ENCODE measurements around the gene KANK4. TPM values are rescaled to one million over a fixed set of nuclear protein-coding genes. Genes with fewer than 3 reads are reported as not detected.

KANK4 gene
- total RNA-seq, 2 donors from 2014 or later, result 0.96 to 1.7 TPM

DNA sequence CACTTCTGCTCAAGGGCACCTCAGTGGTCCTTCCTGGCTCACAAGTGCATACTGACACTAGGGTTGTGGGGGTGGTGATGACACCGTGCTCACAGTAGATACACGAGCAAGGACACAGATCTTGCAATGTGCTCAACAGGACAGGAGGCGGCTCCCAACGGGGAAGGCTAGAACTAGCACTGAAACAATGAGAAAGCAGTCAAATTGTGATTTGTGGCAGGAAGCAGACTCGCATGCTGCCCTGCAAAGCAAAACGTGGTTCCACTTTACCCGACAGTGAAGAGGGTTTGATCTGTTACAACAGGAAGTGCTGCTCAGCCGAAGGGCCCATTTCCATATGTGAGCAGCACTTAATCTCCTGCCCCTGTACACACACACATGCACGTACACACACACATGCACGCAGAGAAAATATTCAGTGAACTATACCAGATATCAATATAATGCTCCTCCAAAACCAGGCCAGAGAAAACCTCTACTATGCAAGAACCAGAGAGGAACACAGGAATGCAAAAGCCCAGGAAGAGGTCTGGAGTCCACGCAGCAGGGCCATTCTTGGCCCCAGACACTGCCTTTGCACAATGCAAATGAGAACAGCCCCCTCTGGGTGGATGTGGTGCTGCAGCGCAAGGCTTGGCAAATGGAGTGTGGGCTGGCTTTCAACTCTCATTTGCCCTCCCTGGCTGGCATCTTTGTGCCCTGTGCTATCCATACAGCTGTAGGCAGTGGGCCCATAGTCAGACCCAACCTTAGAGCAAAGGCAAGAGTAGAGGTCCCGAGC, 47.1 kb downstream of the KANK4 start:
- no peaks in the 10 kb centered on the region for H3K9me3 ChIP-seq
- H3K36me3 ChIP-seq, result no peaks in the 10 kb centered on the region
- no peaks in the 10 kb centered on the region for H3K27me3 ChIP-seq
- no peak overlapping the region for H3K27ac ChIP-seq
- intact Hi-C loops (cut with DNase I), result no loop called here
- H3K9ac ChIP-seq (ENCODE audit: low read depth in 2 of 2, low read length in 2 of 2), result no peak overlapping the region
- TF ChIP-seq, protein P1, sequence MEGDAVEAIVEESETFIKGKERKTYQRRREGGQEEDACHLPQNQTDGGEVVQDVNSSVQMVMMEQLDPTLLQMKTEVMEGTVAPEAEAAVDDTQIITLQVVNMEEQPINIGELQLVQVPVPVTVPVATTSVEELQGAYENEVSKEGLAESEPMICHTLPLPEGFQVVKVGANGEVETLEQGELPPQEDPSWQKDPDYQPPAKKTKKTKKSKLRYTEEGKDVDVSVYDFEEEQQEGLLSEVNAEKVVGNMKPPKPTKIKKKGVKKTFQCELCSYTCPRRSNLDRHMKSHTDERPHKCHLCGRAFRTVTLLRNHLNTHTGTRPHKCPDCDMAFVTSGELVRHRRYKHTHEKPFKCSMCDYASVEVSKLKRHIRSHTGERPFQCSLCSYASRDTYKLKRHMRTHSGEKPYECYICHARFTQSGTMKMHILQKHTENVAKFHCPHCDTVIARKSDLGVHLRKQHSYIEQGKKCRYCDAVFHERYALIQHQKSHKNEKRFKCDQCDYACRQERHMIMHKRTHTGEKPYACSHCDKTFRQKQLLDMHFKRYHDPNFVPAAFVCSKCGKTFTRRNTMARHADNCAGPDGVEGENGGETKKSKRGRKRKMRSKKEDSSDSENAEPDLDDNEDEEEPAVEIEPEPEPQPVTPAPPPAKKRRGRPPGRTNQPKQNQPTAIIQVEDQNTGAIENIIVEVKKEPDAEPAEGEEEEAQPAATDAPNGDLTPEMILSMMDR (IDR thresholded peaks at IDR 0.05), result no peak
- H3K4me3 ChIP-seq, result no peak overlapping the region
- DNase-seq, result no peak
- H3K4me1 ChIP-seq, result no peaks in the 10 kb centered on the region

DNA sequence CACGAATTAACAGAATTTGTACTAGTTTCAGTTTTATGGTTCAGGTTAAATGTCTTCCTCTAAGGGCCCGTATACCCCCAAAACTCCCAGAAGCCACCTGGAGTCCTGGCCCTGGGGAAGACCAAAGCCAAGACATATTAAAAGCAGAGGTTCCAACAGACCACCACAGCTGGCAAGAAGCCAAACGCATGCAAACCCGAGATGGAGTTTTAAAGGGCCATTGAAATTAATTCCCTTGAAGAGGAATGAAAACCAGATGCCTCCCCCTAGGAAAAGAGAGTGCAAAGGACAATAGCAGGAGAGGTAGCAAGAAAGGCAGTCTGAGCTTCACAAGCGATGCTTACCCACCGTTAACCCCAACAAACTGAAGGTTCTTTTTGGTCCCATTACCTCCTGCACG, 48.1 kb downstream of the KANK4 start:
- Histone ChIP-seq H3K36me3 (no peaks in the 10 kb centered on the region), H3K27ac (no peak overlapping the region), H3K27me3 (no peaks in the 10 kb centered on the region), H3K9ac (ENCODE audit: low read depth in 2 of 2, low read length in 2 of 2) (no peak overlapping the region), H3K9me3 (no peaks in the 10 kb centered on the region), H3K4me1 (no peaks in the 10 kb centered on the region), H3K4me3 (no peak overlapping the region)
- intact Hi-C loops (cut with DNase I), result no loop called here
- TF ChIP-seq, protein P1 (IDR thresholded peaks at IDR 0.05), result no peak
- DNase-seq, result no peak

DNA sequence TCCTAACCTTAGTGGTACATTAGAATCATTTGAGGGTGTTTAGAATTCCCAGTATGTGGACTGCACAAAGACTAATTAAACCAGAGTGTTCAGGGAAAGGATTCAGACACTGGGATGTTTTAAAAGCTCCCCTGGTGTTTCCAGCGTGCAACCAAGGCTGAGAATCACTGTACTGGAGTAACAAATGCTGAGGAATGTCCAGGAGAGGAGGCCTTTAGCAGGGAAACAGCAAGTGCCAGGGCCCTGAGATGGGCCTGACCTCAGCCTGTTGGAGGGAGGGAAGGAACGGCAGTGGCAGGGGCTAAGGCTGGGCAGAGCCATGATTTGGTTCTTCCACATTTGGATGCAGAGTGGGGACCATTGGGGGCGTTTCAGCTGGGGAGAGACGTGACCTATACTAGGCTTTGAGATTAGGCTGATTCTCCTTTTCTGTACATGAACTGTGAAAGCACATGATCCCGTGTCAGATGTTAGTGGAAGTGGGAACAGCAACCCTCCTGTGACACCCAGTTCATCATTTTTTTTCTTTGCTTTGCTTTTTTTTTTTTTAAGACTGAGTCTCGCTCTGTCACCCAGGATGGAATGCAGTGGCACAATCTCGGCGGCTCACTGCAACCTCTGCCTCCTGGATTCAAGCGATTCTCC, 49.3 kb downstream of the KANK4 start:
- Histone ChIP-seq H3K27ac (no peak overlapping the region), H3K4me1 (no peaks in the 10 kb centered on the region), H3K9ac (ENCODE audit: low read depth in 2 of 2, low read length in 2 of 2) (no peak overlapping the region), H3K36me3 (no peaks in the 10 kb centered on the region), H3K27me3 (no peaks in the 10 kb centered on the region), H3K4me3 (no peak overlapping the region), H3K9me3 (no peaks in the 10 kb centered on the region)
- TF ChIP-seq, protein P1 (IDR thresholded peaks at IDR 0.05), result no peak
- intact Hi-C loops (cut with DNase I), result no loop called here
- no peak for DNase-seq

DNA sequence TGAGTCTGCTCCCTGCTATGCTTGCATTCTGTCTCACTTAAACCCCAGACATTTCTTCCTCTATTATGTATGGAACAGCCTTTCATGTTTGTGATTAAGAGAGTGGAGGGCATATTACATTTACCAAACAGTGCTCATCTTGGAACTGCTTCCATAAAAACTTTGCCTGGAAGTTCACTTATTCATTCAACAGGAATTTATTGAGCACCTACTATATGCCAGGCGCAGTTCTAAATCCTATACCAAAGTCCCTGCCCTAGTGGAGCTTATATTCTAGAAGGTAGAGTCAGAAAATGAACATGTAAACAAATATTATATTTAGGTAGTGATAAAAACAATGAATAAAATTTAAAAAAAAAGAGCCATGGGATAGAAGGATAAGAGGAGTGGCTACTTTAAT, 49.8 kb downstream of the KANK4 start:
- Histone ChIP-seq H3K9me3 (no peaks in the 10 kb centered on the region), H3K36me3 (no peaks in the 10 kb centered on the region), H3K9ac (ENCODE audit: low read depth in 2 of 2, low read length in 2 of 2) (no peak overlapping the region), H3K4me1 (no peaks in the 10 kb centered on the region), H3K27me3 (no peaks in the 10 kb centered on the region), H3K4me3 (no peak overlapping the region), H3K27ac (no peak overlapping the region)
- TF ChIP-seq, protein P1 (IDR thresholded peaks at IDR 0.05), result no peak
- intact Hi-C loops (cut with DNase I), result no loop called here
- DNase-seq, result no peak

DNA sequence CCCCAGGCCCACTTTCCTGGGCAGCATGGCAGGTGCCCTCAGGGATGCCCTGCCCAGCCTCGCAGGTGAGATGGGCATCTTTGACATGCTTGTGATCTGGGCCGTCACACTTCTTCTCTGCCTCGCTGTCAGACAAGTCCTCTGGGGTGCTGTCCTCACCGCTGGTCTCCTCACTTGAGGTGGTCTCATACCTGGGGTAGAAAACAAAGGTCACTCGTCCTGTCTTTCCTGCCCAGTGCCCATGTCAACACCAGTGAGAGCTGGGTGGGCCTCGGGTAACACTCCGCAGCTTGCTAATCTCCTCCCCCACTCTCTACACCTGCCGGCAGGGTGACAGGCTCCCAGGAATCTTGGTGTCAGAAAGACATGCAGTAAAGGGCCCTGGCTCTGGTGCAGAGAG, 50.9 kb downstream of the KANK4 start:
- H3K27me3 ChIP-seq, result no peaks in the 10 kb centered on the region
- intact Hi-C loops (cut with DNase I), result no loop called here
- H3K4me3 ChIP-seq, result no peak overlapping the region
- no peak overlapping the region for H3K9ac ChIP-seq (ENCODE audit: low read depth in 2 of 2, low read length in 2 of 2)
- DNase-seq, result no peak
- no peaks in the 10 kb centered on the region for H3K4me1 ChIP-seq
- no peak overlapping the region for H3K27ac ChIP-seq
- no peaks in the 10 kb centered on the region for H3K36me3 ChIP-seq
- TF ChIP-seq, protein P1 (IDR thresholded peaks at IDR 0.05), result no peak
- no peaks in the 10 kb centered on the region for H3K9me3 ChIP-seq
